ENCODE results near the gene ACAD9. TPM values are rescaled to one million over a fixed set of nuclear protein-coding genes. Genes with fewer than 3 reads are reported as not detected.
A peak's percentile ranks its signal among the peaks of the same experiment; 100 is the strongest.
"Not testable (repeated sequence)": the region's sequence is repeated elsewhere in the genome, so short reads cannot be mapped to it uniquely, and the experiment has no call there.

The ACAD9 gene
- 10 to 100 TPM; 32.4 to 44.0 (median 38.7) TPM for total RNA-seq

DNA sequence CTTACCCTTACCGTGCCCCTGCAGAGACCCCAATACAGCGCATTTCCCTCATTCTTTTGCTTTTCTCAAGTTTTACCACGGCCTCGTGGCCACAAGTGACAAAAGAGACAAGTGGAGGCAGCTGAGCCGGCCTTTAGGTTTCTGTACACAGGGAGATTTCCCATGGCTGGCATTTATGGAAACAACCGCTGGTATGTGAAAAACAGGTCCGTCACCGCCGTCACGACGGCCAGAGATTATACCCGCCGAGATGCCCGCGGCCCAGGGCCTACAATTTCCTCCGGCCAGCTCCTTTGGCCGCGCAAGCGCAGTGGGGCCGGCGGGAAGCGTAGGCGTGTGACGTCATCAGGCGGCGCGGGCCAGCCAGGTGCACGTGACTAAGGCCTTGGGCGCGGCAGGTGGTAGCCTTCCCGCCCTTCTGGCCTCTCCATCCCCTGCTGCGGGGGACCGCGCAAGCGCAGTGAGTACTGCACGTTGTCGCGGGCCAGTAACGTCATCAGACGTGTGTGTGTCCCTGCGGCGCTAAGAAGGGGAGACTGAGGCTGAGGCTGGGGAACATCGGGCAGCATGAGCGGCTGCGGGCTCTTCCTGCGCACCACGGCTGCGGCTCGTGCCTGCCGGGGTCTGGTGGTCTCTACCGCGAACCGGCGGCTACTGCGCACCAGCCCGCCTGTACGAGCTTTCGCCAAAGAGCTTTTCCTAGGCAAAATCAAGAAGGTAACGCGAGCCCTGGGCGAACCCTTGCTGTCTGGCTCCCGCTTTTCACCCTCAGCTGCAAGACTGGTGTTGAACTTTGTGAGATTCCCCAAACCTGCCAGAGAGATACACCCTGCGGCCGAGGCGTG is at the start of gene ACAD9:
Gene ACAD9, plus strand, starts transcription at position 496 of the 845 bp plus-strand sequence. Its CDS starts 72 bp downstream, at position 568.
- Histone ChIP-seq H3K9me3 (no peaks in the 10 kb centered on the region), H3K27me3 (no peaks in the 10 kb centered on the region), H3K27ac (peak within 1 kb of the TSS; percentile 87 to 95 (median 94)), H3K4me1 (peaks cover 0 to 57% (median 17%) of the 10 kb centered on the region in 3 donors), H3K36me3 (peaks cover 0 to 24% of the 10 kb centered on the region in 2 donors), H3K4me3 (peak within 1 kb of the TSS; percentile 48 to 79)
- WGBS, 2 donors (ENCODE audit: low coverage in 1 of 2), result 0% methylated on average over 5 to 8 of the region's 65 CpGs
- TF ChIP-seq EP300 (IDR thresholded peaks at IDR 0.05), result no peak
- TF ChIP-seq POLR2A (IDR thresholded peaks at IDR 0.05), result peak; percentile 87 to 92
- TF ChIP-seq POLR2AphosphoS5 (IDR thresholded peaks at IDR 0.05), result peak; percentile 96
- TF ChIP-seq, protein P1, sequence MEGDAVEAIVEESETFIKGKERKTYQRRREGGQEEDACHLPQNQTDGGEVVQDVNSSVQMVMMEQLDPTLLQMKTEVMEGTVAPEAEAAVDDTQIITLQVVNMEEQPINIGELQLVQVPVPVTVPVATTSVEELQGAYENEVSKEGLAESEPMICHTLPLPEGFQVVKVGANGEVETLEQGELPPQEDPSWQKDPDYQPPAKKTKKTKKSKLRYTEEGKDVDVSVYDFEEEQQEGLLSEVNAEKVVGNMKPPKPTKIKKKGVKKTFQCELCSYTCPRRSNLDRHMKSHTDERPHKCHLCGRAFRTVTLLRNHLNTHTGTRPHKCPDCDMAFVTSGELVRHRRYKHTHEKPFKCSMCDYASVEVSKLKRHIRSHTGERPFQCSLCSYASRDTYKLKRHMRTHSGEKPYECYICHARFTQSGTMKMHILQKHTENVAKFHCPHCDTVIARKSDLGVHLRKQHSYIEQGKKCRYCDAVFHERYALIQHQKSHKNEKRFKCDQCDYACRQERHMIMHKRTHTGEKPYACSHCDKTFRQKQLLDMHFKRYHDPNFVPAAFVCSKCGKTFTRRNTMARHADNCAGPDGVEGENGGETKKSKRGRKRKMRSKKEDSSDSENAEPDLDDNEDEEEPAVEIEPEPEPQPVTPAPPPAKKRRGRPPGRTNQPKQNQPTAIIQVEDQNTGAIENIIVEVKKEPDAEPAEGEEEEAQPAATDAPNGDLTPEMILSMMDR (IDR thresholded peaks at IDR 0.05), result peak in 2 of 4 experiments; percentile 8 to 14
- peak; percentile 98 for ATAC-seq

DNA sequence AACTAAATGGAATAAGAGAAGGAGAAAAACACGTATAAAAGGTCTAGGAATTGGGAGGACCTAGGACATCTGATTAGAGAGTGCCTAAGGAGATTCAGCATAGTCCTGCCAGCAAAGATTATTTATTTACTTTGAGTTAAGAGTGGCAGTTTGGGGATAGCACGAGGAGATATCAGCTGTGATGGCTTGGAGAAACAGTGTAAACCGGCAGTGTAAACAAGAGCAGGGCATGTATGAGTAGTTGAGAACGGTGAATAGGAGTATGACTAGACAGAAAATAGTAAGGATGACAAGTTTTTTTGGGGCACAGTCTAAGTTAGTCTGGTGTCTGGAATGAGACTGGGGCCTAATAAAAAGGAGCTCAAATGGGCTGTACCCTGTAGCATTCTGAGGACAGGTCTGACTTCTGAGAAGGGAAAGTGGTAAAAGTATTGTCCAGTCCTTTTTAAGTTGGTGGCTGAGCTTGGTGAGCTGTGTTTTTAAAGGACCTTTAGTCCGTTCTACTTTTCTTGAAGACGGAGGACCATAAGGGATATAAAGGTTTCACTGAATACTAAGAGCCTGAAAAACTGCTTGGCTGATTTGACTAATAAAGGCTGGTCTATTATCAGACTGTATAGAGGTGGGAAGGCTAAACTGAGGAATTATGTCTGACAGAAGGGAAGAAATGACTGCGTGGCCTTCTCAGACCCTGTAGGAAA is 49.3 kb upstream of the ACAD9 start:
- not testable (repeated sequence) for H3K27me3 ChIP-seq, H3K9me3 ChIP-seq, H3K4me3 ChIP-seq, H3K36me3 ChIP-seq, ATAC-seq, H3K27ac ChIP-seq, H3K4me1 ChIP-seq
- 61 to 89% methylated on average over 7 of the region's 7 CpGs for WGBS, 2 donors (ENCODE audit: low coverage in 1 of 2)

DNA sequence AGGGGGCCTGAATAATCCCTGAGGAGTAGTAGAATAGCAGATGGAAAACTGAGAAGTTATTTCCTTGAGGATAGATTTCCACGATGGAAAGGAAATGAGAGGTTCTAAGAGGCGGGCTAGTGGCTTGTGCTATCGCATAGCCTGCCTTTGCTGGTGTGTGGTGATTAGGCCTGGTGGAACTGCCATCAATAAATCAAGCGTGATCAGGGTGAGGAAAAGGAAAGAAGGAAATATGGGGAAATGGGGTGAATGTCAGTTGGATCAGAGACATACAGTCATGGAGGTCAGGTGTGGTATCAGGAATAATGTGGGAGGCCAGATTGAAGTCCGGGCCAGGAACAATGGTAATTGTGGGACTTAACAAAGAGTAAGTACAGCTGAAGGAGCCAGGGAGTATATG is 48.7 kb upstream of the ACAD9 start:
- H3K4me3 ChIP-seq, H3K27ac ChIP-seq, H3K36me3 ChIP-seq, H3K9me3 ChIP-seq, H3K4me1 ChIP-seq, ATAC-seq, H3K27me3 ChIP-seq: not testable (repeated sequence)
- WGBS, 2 donors (ENCODE audit: low coverage in 1 of 2), result 88 to 90% methylated on average over 2 to 5 of the region's 5 CpGs

DNA sequence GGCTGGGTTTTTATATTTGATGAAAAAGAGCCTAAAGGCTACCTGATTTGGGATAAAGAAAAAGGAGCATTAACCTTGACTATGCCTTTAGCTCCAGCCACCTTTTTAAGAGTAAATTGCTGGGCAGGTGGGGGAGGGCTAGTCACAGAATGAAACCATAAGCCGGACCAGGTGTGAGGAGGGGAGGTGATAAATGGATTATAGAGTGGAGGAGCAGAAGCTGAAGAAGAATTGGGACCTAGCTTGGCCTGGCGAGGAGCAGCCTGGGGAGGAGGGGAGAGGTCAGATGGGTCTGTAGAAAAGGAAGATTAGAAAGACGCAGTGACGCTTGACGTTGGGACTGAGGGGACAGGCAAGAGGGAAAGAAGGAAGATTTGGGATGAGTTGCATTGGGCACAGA is 46.4 kb upstream of the ACAD9 start:
- WGBS, 2 donors (ENCODE audit: low coverage in 1 of 2), result 49 to 70% methylated on average over 5 of the region's 5 CpGs
- not testable (repeated sequence) for H3K4me1 ChIP-seq

DNA sequence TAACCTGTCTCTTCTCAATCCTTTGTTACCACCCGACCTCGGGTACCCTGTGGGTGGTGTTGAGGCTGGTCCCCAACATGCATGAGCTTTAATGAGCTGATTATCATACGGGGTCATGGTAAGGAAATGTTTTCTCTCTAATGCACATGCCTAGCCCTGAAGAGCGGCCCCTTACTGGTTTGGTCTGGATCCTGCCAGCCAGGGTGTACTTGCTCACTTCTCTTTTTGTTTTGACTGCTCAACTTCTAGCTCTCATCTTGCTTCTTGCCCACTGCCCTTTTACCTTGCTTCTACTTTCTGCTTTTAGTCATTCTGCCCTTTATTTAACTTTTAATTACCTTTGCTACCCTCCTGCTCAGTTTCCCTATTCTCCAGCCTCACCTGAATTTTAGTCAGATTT is 44.3 kb upstream of the ACAD9 start:
- TF ChIP-seq, protein P1 (IDR thresholded peaks at IDR 0.05), result no peak
- TF ChIP-seq EP300 (IDR thresholded peaks at IDR 0.05), result no peak
- TF ChIP-seq POLR2A (IDR thresholded peaks at IDR 0.05), result no peak
- TF ChIP-seq POLR2AphosphoS5 (IDR thresholded peaks at IDR 0.05), result no peak
- H3K4me3 ChIP-seq, result no peak overlapping the region
- WGBS, 2 donors (ENCODE audit: low coverage in 1 of 2), result 91 to 100% methylated on average over 1 to 4 of the region's 4 CpGs
- H3K27me3 ChIP-seq, result no peaks in the 10 kb centered on the region
- no peaks in the 10 kb centered on the region for H3K4me1 ChIP-seq
- H3K9me3 ChIP-seq, result no peaks in the 10 kb centered on the region
- no peak for ATAC-seq
- H3K36me3 ChIP-seq, result no peaks in the 10 kb centered on the region
- no peak overlapping the region for H3K27ac ChIP-seq

More for the DNA sequence above, 46.4 kb upstream of the ACAD9 start:
- not testable (repeated sequence) for H3K27ac ChIP-seq, H3K27me3 ChIP-seq, H3K36me3 ChIP-seq, ATAC-seq, H3K4me3 ChIP-seq, H3K9me3 ChIP-seq

DNA sequence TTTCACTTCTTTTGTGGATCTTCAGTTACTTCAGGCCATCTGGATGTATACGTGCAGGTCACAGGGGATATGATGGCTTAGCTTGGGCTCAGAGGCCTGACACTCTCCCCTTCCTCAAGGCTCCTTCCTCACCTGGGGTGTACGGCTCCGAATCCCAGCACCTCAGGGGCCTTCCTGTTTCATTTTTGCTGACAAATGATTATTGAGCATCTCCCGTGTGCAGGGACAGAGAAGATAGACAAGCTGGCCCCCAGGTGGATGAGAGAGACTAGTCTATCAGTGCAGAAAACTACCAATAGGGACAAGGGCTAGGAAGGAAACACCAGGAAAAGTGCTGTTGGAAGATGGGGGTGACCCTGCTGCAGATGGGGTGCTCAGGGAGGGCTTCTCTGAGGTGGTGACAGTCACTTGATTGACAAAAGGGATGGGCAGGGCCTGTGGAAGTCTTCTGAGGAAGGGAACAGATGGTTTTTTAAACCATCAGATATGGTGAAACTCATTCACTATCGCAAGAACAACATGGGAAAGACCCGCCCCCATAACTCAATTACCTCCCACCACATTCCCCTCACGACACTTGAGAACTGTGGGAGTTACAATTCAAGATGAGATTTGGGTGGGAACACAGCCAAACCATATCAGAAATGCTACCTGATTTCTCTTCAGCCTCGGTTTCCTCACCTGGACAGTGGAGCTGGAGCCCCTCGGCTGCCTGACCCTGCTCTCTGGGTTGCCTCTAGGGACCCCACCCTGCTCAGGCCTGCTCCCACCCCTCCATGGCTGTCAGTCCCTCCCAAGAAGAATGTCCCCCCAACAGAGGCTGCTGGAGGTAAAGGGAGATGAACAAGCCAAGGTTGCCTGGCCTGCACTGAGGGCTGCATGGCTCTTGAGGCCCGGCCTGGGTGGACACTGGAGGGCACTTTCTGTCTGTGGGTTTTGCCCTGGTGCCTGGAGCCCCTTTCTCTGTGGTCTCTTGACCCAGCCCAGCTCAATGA is 37.2 kb upstream of the ACAD9 start:
- WGBS, 2 donors (ENCODE audit: low coverage in 1 of 2), result 88 to 90% methylated on average over 2 to 3 of the region's 10 CpGs
- ATAC-seq, result no peak

More for the DNA sequence above, 37.2 kb upstream of the ACAD9 start:
- Histone ChIP-seq H3K4me3 (no peak overlapping the region), H3K36me3 (no peaks in the 10 kb centered on the region), H3K9me3 (no peaks in the 10 kb centered on the region), H3K27ac (no peak overlapping the region), H3K4me1 (peaks cover 0 to 20% (median 3%) of the 10 kb centered on the region in 3 donors), H3K27me3 (no peaks in the 10 kb centered on the region)
- TF ChIP-seq POLR2A (IDR thresholded peaks at IDR 0.05) (no peak), EP300 (IDR thresholded peaks at IDR 0.05) (no peak), POLR2AphosphoS5 (IDR thresholded peaks at IDR 0.05) (no peak)
- TF ChIP-seq, protein P1 (IDR thresholded peaks at IDR 0.05), result no peak
